Measurements from ENCODE around the gene KCNE2. TPM values are rescaled to one million over a fixed set of nuclear protein-coding genes. Genes with fewer than 3 reads are reported as not detected.
"Not testable (repeated sequence)": the region's sequence is repeated elsewhere in the genome, so short reads cannot be mapped to it uniquely, and the experiment has no call there.

The KCNE2 gene
- total RNA-seq, 1 experiment from 2014 or later: not detected

DNA sequence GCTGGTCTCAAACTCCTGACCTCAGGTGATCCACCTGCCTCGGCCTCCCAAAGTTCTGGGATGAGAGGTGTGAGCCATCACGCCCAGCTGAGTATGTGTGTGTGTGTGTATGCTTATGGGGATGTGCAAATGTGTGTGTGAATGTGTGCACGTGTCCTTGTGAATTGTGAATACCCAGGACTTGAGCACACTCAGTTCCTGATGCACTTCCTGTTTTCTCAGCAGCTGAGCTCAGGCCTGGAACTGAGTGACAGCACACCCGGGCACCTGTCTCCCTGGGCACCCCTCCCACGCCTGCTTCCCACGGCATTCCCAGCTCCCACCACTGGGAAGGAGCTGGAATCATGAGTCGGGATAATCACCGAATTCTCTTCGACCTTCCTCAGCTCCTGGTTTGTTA, 43.5 kb downstream of the KCNE2 start:
- RAD21 ChIA-PET (ENCODE audit: low non-redundant PET in 1 of 2, low total read pairs in 2 of 2, uncharacterized antibody in 2 of 2, unreplicated experiment in 2 of 2); H3K79me2 ChIP-seq (ENCODE audit: insufficient read depth, low read length); BruUV-seq (replicated peaks); CTCF ChIA-PET; DNase-seq (ENCODE audit: low read depth, low spot score); H3K9me2 ChIP-seq (ENCODE audit: insufficient read depth); H2AFZ ChIP-seq (ENCODE audit: low read depth, low read length, poor library complexity, severe bottlenecking); H3K4me3 ChIP-seq (replicated peaks in 1 of 2; ENCODE audit: low read depth in 1 of 2, low read length in 2 of 2); H3K36me3 ChIP-seq (ENCODE audit: control insufficient read depth in 1 of 2, insufficient read depth in 2 of 2, low read length in 2 of 2); H3K9me3 ChIP-seq (ENCODE audit: control insufficient read depth in 1 of 2, insufficient read depth in 1 of 2, low read depth in 1 of 2, low read length in 2 of 2); H3K4me2 ChIP-seq (ENCODE audit: low read length); ATAC-seq; H4K20me1 ChIP-seq (ENCODE audit: insufficient read depth); H3K4me1 ChIP-seq (ENCODE audit: control insufficient read depth in 1 of 2, insufficient read depth in 2 of 2, low read length in 2 of 2); H3K9ac ChIP-seq (ENCODE audit: low read length); H3K27me3 ChIP-seq (ENCODE audit: insufficient read depth, low read length); intact Hi-C loops (cut with micrococcal nuclease); H3K27ac ChIP-seq (ENCODE audit: low read depth, low read length); POLR2A ChIA-PET: not testable (repeated sequence)

GRCh38 chr21:34417448-34418077, 53.8 kb downstream of the KCNE2 start:
- H3K27me3 ChIP-seq (ENCODE audit: insufficient read depth, low read length); BruUV-seq (replicated peaks); H3K4me2 ChIP-seq (ENCODE audit: low read length); CTCF ChIA-PET; intact Hi-C loops (cut with micrococcal nuclease); RAD21 ChIA-PET (ENCODE audit: low non-redundant PET in 1 of 2, low total read pairs in 2 of 2, uncharacterized antibody in 2 of 2, unreplicated experiment in 2 of 2); H3K4me3 ChIP-seq (replicated peaks in 1 of 2; ENCODE audit: low read depth in 1 of 2, low read length in 2 of 2); H3K4me1 ChIP-seq (ENCODE audit: control insufficient read depth in 1 of 2, insufficient read depth in 2 of 2, low read length in 2 of 2); ATAC-seq; H3K9me3 ChIP-seq (ENCODE audit: control insufficient read depth in 1 of 2, insufficient read depth in 1 of 2, low read depth in 1 of 2, low read length in 2 of 2); H3K36me3 ChIP-seq (ENCODE audit: control insufficient read depth in 1 of 2, insufficient read depth in 2 of 2, low read length in 2 of 2); POLR2A ChIA-PET; H3K79me2 ChIP-seq (ENCODE audit: insufficient read depth, low read length); H4K20me1 ChIP-seq (ENCODE audit: insufficient read depth); DNase-seq (ENCODE audit: low read depth, low spot score); H3K27ac ChIP-seq (ENCODE audit: low read depth, low read length); H3K9ac ChIP-seq (ENCODE audit: low read length); H3K9me2 ChIP-seq (ENCODE audit: insufficient read depth); H2AFZ ChIP-seq (ENCODE audit: low read depth, low read length, poor library complexity, severe bottlenecking): not testable (repeated sequence)

Other genes with a start within 250 kb of the KCNE2 start
- 18.9 TPM for gene SMIM11, start 11.5 kb downstream of the KCNE2 start, total RNA-seq (2021; ENCODE audit: unreplicated experiment)
- not detected for gene SMIM34, start 59.9 kb downstream of the KCNE2 start, total RNA-seq (2021; ENCODE audit: unreplicated experiment)
- gene KCNE1, start 148.2 kb downstream of the KCNE2 start, total RNA-seq (2021; ENCODE audit: unreplicated experiment): not detected